DMS153 (cell line): Measurements from ENCODE around the gene ZNF414.
"Not testable (repeated sequence)": the region's sequence is repeated elsewhere in the genome, so short reads cannot be mapped to it uniquely, and the experiment has no call there.

Source experiments
- DNase-seq: peaks from one replicate; lab custom pipeline; 2025; lab: John Stamatoyannopoulos, UW

The ZNF414 gene

GRCh38 chr19:8517551-8518442 lies 3.8 kb upstream of the ZNF414 start:
- DNase-seq = no peak

- DNase-seq = no peak
Measured at GRCh38 chr19:8515317-8515716, 1.4 kb upstream of the ZNF414 start.

- DNase-seq = not testable (repeated sequence)
Measured at GRCh38 chr19:8514505-8515009, 590 bp upstream of the ZNF414 start.

GRCh38 chr19:8513036-8513686 lies 806 bp downstream of the ZNF414 start:
- no peak for DNase-seq

DNA sequence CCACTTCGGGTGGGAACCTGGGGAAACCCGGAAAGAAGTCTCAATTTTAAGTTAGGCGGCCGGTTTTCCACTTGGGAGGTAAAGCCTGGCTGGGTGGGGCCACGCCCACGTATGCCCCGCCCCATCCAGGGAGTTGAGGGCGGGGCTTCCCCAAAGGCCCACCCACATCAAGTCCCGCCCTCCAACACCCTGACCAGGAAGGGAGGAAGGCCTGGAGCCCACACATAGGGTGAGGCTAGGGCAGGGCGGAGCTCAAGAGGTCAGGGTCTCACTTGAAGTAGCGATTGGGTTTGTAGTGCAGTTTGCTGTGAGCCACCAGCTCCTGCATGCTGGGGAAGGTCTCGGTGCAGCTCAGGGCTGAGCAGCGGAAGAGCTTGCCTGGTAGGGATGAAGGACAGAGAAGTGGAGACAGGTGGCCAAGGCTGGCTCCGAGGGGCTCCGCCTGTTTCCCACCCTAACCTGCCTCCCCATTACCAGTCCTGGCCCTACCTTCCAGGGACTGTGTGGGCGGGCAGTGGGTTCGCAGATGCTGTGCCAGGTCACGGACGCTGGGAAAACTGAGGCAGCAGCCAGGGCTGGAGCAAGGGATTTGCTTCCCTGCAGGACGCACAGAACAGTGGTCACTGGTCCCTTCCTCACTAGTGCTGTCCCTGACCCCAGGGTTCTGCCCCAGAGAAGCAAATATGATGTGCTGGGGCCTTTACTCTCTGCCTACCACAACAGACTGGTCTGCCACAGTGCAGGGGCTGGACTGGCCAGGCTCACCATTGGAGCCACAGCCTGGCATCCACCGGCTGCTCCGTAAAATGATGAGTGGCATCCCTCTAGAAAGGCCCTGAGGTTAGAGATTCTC lies 1.6 kb downstream of the ZNF414 start:
- DNase-seq = no peak

- no peak for DNase-seq
Measured at GRCh38 chr19:8511573-8512101, 2.3 kb downstream of the ZNF414 start.

DNA sequence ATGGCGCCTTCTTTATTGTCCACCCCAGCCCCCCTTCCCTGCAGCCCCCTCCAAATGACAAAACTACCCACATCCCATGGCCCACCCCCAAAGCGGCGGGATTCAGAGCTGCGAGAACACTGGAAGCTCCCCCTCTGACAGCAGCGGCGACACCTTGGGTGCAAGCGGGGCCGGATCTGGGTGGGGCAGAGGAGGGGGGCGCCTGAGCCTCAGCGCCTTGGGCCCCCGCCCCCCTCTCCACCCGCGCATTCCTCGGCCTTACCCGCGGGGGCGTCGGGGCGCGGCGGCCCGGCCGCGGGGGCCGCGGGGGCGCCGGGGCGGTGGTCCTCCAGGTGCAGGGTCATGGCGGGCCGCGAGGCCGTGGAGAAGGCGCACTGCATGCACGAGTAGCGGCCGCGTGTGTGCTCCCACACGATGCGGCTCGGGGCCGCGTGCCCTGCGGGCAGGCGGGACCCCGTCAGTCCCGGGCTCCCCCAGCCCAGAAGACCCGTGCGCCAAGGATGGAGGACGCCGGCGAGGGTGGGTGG lies 3.3 kb downstream of the ZNF414 start:
- no peak for DNase-seq

- peak; percentile 48 for DNase-seq
Measured at GRCh38 chr19:8506402-8506957, 7.5 kb downstream of the ZNF414 start.

GRCh38 chr19:8505680-8506401 lies 8.1 kb downstream of the ZNF414 start:
- no peak for DNase-seq

- DNase-seq = no peak
Measured at GRCh38 chr19:8504919-8505318, 9.0 kb downstream of the ZNF414 start.

- DNase-seq = no peak
Measured at GRCh38 chr19:8504171-8504570, 9.8 kb downstream of the ZNF414 start.

- no peak for DNase-seq
Measured at GRCh38 chr19:8503510-8503909, 10.5 kb downstream of the ZNF414 start.

DNA sequence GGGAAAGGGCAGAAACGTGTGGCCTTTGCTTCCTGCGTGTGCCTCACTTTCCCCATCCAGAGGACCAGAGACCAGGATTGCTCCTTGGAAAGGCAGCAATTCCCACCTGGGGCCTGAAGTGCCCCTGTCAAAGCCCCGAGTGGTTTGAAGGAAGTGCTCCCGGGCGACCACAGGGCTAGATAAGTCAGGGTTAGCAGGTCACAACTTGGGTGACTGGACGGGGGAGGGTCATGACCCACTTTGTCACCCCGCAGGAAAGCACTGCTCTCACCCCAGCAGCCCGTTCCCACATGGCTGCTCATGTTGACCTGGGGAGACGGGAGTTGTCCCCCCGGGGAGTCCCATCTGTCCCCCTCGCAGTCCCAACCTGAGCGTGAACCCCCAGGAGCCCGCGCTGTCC lies 12.0 kb downstream of the ZNF414 start:
- no peak for DNase-seq

- DNase-seq = no peak
Measured at GRCh38 chr19:8501516-8501915, 12.5 kb downstream of the ZNF414 start.

- DNase-seq = no peak
Measured at GRCh38 chr19:8500158-8500557, 13.8 kb downstream of the ZNF414 start.

DNA sequence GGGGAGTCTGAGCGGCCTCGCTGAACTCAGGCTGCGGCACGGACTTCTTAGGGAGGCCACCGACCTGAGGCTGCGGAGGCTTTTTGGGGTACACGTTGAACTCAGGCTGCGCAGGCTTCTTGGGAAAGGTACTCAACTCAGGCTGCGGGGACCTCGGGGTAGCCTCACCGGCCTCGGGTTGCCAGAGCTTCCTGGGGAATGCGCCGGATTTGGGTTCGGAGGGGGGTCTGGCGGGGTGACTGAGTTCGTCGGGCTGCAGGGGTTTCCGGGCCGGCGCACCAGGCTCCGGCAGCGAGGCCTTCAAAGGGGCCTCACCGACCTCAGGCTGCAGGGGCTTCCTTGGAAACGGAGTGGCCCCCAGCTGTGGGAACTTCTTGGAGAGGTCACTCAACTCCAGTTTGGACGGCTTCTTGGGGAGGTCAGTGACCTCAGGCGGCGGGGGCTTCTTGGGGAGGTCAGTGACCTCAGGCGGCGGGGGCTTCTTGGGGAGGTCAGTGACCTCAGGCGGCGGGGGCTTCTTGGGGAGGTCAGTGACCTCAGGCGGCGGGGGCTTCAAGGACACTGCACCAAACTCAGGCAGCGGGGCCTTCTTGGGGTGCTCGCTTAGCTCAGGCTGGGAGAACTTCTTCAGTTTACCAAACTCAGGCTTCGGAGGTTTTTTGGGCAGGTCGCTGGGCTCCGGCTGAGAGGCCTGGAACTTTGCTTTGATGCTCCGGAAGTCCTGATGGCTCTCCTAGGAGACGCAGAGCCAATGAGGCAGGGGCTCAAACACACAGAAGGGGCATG lies 14.7 kb downstream of the ZNF414 start:
- no peak for DNase-seq

- DNase-seq = no peak
Measured at GRCh38 chr19:8498295-8498694, 15.7 kb downstream of the ZNF414 start.

GRCh38 chr19:8494158-8494557 lies 19.8 kb downstream of the ZNF414 start:
- no peak for DNase-seq

- DNase-seq = no peak
Measured at GRCh38 chr19:8491574-8491973, 22.4 kb downstream of the ZNF414 start.

DNA sequence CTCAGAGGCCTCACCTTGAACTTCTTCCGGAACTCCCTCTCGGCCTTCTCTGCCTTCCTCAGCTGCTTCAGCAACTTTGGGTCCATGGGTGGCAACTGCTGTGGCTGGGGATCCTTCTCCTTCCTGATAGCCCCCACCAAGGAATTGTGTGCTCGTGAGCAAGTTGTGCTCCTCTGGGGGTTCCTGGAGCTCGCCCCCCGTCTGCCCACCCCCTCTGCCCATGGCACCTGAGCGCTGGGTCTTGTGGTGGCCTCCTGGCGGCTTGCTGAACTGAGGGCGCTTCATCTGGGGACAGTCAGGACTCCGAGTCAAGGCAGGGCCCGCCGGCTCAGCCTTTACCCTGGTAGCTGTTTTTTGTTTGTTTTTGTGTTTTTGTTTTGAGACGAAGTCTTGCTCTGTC lies 23.1 kb downstream of the ZNF414 start:
- DNase-seq = no peak
